Superior temporal gyrus (tissue), 1 donor: Measurements from ENCODE around the gene PIH1D1.
"Not testable (repeated sequence)": the region's sequence is repeated elsewhere in the genome, so short reads cannot be mapped to it uniquely, and the experiment has no call there.

ENCODE experiments used
- DNase-seq: peaks from one replicate; pipeline ENCODE4 v3.0.0-alpha.2; 2016; ENCODE audit errors: extremely low spot score

Gene PIH1D1

DNA sequence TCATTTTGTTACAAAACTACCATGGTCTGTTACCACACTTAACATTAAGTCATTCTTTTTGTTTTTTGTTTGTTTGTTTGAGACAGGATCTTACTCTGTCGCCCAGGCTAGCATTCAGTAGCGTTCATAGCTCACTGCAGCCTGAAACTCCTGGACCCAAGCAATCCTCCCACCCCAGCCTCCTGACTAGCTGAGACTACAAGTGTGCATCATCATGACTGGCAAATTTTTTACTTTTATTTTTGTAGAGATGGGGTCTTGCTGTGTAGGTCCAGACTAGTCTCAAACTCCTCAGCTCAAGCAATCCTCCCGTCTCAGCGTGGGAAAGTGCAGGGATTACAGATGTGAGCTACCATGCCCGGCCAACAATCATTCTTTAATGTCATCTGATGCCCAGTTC lies 4.7 kb upstream of the PIH1D1 start:
- DNase-seq = no peak

DNA sequence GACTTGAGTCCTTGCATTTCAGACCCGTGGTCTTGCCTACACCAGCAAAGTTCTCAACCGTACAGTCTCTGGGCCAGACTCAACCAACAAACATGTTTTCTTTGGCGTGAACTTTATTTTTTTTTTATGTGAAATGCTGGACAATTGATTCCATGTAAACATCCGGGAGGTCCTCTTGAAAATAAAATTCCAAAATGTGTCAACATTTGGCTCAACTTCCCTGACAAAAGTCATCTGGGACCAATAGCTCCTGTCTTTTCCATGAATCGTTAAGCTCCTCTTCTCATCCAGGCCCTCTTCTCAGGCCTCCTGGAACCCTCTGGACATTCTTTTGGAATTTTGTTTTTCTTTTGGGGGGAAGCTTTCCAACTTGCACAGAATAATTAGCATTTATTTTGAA lies 4.2 kb upstream of the PIH1D1 start:
- no peak for DNase-seq

DNA sequence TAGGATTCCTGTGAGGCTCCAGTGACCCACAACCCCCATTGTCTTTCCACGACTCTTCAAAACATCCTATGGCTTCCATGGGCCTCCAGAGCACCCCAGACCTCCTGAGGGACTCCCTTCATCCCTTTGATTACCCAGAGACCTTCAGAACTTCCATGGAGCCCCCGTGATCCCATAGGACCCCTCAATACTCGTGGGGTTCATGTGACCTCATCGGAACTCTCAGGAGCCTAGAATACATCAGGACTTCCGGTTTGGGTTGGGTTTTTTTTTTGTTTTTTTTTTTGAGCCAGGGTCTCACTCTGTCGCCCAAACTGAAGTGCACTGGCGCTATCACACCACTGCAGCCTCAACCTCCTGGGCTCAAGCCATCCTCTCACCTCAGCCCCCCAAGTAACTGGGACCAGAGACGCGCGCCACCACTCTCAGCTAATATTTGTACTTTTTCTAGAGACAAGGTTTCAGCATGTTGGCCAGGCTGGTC lies 2.2 kb upstream of the PIH1D1 start:
- no peak for DNase-seq

DNA sequence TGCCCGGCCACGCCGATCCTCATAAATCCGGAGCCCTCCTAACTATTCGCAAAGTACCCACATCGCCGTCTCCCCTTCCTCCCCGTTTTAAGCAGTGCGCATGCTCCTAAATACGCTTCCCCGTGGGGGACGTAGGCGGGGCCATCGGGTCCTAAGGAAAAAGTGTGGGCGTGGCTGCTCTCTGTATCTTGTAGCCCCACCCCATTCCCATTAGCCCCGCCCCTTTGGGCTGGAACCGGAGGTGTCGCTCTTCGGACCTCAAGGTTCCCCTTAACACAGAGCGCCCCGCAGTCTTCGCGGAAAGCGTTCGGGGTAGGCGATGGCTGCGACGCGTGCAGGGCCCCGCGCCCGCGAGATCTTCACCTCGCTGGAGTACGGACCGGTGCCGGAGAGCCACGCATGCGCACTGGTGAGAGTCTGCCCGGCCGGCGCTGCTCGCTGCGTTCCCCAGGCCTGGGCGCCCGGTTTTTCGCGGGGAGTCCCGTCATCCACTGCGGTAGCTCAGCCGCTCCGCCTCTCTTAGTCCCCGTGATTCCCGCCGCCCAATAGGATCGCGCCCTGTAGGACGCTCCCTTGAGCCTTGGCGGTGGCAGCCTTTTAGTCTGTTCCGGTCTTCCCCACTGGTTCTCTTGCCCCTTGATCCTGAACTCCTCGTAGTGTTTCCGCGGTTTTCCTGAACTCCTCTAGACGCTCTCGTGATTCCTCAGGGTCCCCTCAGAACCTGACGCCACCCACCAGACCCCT lies 1.6 kb upstream of the PIH1D1 start, which contains the start of gene ALDH16A1:
TSS of gene ALDH16A1 (plus strand) at position 213 of the 744 bp plus-strand sequence. CDS start at position 320, 107 bp downstream.
- peak; percentile 99 for DNase-seq

DNA sequence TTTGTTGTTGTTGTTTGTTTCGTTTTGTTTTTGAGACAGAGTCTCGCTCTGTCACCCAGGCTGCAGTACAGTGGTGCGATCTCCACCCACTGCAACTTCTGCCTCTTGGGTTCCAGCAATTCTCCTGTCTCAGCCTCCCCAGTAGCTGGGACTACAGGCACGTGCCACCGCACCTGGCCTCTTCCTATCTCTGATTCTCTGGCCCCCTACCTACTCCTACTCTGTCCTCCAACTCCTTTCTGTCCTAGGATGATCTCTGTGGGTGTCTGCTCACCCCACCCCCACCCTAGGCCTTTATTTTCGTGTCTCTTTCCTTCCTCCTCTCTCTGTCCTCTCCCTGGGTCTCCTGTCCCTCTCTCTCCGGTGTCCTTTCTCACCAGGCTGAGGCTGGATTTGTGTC lies 1.2 kb downstream of the PIH1D1 start:
- DNase-seq = no peak

DNA sequence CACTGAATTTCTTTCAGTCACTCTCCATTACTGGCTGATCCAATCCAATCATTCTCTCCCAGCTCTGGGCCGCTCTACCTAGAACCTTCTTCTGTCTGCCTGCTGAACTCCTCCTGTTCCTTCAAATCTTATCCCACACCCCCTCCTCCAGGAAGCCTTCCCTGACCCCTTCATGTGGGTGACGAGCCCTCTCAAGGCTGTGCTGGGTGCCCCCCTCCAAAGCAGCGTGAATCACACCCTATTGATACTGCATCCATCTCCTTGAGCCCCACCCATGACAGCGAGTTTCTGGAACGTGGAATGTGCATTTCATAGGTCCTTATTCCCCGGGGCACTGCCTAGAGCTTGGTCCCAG lies 3.2 kb downstream of the PIH1D1 start:
- DNase-seq = no peak

DNA sequence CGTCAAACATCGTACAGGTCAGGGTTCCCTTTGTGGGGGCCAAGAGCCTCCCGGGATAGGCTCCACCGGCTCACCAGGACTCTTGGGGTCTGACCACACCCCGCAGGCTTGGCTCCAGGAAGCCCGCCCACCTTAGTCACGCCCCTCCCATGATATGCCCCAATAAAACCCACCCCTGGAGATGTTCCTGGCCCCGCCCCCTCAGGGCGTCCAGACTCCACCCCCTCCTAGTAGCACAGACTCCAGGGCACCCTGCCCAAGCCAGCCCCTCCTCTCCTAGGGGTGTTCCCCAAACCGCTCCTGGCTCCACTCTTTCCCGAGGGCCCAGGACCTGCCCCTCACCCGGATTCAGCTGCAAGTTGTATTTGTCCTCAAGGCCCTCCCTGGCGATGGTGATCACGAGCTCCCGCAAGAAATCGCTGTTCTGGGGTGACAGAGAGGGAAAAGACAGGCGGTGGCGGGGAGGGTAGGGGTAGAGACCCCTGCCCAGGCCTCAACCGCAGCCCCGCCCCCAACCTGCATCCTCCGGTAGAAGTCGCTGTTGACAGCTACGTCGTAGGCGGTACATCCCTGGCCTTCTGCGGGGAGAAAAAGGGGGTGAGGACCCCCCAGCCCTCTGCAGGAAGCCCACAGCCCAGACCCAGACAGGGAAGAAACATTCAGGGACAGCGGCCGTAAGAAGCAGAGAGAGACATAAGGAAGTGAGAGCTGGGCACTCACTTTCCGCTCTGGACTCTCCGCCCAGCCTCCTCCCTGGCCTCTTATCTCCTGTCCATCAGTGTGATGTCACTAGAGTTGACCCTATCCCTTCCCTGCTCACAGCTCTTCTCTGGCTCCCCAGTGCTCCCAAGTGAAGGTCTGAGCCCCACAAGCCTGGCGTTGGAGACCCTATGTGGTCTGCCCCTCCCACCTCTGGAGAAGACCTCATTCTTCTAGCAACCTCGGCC lies 3.9 kb downstream of the PIH1D1 start:
- no peak for DNase-seq

DNA sequence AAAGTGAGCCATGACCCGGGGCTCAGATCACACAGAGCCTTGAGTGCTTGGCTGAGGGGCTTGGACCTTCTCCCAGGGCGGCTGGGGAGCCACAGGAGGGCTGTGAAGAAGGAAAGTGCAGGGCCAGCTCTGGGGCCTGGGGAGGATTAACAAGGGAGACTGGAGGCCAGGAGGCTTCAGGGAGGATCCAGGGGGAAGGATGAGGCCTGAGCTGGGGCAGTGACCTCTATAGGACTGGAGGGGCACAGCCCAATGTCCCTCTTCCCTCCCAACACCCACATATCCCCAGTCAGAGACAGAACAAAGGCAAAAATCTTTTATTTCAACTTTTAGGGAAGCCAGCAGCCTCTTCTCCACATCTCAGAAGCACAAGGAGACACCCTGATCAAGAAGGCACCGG lies 5.6 kb downstream of the PIH1D1 start:
- DNase-seq = no peak

DNA sequence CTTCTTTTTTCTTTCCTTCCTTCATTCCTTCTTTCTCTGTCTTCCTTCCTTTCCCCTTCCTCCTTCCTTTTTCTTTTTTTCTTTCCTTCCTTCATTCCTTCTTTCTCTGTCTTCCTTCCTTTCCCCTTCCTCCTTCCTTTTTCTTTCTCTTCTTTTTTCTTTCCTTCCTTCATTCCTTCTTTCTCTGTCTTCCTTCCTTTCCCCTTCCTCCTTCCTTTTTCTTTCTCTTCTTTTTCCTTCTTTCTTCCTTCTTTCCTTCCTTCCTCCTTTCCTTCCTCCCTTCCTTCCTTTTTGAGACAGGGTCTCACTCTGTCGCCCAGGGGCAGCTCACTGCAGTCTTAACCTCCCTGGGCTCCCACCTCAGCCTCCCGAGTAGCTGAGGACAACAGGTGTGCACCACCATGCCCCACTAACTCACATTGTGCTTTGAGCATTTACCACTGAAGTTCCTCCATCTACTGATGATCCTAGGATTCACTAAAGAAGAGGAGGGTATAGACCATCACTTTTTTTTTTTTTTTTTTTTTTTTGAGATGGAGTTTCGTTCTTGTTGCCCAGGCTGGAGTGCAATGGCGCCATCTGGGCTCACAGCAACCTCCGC lies 7.4 kb downstream of the PIH1D1 start:
- not testable (repeated sequence) for DNase-seq

DNA sequence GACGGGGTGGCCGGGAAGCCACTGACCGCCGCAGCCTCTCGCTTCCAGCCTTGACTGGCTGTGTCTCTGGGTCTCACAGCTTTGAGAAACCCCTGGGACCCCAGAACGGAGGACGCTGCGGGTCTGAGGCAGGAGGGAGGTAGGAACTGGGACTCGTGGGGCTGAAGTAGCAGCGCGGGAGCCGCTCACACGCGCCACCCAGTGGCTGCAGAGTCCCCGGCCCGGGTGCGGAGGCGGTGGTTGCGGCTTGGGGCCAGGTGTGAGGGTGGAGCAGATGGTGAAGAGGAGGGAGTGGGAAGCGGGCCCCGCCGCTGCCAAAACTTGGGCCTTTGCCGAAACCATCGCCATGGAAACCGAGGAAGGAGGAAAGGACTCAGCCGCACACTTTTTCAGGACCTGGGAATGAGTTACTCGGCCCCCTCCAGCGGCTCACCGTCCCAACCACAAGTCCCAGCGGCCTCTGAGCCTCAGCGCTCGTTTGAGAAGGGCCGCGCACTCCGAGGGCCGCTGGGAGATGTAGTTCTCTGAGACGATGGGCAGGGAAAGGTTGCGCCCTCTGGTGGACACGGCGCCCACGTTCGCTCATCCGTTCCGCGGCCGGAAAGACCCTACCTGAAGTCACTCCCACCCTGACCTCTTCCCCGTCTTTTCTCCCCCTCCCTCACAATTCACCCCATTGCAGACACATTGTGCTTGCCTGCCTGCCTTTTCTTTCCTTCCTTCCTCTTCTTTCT lies 8.1 kb downstream of the PIH1D1 start:
- DNase-seq = peak; percentile 96

DNA sequence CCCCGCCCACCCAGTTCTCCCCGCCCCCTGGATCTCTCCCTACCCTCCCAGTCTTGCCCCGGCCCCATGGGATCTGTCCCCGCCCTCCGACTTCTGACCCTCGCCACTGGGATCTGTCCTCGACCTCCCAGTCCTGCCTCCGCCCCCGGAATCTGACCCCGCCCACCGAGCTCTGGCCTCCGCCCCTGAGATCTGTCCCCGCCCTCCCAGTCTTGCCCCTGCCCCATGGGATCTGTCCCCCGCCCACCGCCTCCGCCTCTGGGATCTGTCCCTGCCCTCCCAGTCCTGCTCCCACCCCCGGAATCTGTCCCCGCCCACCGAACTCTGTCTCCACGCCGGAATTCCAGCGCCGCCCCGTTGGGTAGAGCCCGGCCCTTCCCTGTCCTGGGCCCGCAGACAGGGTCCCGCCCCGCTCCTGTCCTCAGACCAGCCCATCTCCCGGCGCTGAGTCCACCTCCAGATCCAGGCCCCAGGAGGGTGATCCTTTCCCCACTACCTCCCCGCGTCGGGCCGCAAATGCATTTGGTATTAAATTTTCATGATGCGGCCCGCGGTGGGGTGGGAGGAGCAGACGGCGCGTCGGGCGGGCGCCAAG lies 8.7 kb downstream of the PIH1D1 start:
- DNase-seq = no peak

DNA sequence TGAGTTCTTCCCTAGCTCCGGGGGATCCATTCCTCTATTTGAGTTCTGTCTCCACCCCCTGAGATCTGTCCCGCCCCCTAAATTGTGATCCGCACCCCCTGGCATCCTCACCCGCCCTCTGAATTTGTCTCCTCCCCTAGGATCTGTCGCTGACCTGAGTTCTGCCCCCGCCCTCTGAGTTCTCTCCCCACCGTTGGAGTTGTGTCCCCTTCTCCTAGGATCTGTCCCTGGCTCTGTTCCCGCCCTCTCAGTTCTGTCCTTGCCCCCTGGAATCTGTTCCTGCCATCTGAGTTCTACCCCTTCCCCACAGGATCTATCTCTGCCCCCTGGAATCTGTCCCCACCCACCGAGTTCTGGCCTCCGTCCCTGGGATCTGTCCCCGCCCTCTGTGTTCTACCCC lies 9.3 kb downstream of the PIH1D1 start:
- DNase-seq = no peak

DNA sequence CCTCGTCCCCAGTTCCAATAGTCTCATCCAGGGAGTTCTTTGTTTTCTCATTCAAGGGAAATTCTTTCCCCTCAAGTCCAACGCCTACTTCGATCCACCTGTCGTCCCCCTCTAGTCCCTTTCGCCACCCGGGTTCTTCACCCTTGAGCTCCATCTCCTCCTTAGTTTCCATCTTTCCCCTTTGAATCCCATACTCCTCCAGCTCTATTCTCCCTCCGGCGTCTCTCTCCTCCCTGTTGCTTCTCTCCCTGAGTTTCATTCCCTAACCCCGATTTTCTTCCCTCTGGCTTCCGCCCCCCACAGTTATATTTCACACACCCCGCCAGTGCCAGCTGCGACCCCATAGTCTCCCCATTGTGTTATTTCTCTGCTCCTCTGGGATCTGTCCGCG lies 9.7 kb downstream of the PIH1D1 start:
- no peak for DNase-seq

DNA sequence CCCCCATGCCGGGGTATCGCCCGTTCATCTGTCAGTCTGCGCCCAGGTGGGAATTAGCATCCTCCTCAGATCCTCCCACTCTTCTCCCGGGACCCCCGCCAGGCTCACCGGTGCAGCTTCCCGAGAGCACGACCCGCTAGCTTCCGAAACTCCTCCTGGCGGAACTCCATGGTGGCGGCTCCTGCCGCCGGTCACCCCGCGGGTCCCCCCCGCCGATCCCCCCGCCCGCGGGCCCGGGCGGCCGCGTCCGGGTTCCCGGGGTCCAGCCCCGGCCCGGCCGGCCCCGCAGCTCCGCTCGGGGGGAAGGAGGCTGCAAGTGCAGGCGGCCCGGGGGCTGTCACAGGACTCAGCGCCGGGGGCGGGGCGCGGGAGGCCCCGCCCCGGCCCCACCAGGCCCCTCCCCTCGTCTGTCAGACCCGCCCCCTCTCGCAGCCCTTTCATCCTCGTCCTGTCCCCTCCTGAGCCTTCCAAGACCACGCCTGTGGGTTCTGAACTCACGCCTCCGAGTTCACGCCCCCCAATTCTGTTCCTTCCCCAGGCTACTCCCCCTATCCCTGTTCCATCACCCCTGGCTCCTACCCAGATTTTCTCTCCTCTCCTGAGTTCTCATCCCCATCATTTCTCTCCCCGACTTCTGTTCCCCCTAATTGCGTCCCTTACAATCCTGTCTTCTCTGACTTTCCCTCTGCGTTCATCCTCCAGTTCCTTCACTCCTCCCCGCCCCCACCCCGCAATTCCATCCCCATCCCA lies 10.2 kb downstream of the PIH1D1 start, which contains the start of gene SLC17A7:
TSS of gene SLC17A7 (minus strand) at position 318 of the 750 bp plus-strand sequence. CDS start at position 170, 148 bp downstream.
- DNase-seq = no peak

DNA sequence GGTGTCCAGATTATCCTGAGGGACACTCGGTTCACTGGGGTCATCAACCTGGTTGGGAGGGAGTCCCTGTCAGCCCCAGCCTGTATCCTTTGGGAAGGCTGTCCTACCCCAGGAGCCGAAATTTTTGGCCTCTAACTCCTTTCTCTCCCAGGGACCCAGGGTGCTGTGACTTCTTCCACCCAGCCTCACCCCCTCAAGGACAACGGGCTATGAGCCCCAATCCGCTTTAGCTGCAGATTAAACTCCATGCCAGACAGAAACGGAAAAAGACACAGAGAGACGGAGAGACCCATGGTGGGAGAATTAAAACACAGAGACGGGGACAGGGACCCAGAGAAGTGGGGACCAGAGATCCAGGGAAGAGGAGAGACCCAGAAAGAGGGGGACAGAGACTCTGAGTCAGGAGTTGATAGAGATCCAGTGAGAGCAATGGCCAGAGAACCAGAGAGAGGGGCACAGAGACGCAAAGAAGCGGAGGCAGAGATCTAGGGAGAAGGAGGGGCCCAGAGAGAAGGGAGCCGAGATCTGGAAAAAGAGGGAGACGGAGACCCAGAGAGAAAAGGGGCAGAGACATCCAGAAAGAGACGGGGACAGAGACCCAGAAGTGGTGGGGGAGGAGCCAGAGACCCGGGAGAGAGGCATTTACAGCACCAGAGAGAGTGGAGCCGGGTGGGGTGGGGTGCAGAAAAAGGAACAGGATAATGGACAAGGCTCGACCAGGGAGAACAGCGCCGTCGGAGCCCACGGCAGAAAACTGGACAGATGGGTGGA lies 11.0 kb downstream of the PIH1D1 start:
- DNase-seq = no peak

DNA sequence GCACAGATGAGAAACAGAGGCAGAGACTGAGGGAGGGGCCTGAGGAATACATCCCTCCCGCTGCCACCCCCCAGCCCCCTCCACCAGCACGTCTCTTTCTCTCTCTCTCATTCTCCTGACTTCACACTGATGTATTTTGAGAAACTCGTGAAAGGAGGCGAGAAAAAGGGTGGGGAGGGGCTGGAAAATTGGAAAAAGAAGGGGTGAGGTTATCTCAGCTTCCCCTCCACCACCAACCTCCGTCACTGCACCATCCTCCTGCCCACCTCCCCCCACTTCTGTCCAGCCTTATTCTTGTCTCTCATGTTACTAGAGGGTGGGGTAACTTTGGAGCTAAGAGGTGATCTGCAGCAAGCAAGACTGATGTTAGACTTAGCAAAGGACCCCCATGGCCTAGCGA lies 11.8 kb downstream of the PIH1D1 start:
- DNase-seq = no peak

DNA sequence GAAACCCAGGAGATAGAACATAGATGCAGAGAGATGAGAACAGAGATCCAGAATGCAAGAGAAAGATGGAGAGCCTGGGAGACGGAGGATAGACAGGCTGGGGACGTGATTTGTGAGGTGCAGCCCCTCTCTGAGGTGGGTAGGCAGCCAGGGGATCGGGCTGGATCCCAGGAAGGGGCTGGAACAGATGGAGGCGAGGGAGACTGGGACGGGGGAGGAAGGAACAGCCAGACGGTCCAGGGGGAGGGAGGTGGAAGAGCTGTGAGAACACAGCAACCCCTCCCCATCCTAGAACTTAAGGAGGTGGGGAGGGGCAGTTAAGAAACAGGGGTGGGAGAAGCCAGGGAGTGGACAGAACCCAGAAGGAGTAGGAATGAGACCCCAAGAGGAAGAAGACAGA lies 13.4 kb downstream of the PIH1D1 start:
- no peak for DNase-seq

DNA sequence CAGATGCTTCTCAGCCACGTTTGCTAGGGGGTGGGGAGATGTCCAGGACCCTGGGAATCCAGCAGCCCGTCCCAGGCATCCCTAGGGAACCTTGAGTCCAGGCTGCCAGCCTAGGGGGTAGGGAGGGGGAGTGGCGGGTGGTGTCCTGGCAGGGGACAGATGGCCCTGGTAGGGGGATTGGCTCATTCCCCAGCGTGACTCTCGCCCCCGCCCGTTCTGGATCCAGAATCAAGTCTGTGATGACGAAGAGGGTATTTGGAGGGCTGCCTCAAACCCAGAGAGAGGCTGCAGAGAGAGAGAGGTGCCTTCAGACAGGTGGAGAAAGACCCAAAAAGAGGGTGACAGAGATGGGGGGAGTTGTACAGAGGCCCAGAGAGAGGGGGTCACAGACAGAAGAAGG lies 14.4 kb downstream of the PIH1D1 start:
- DNase-seq = no peak

DNA sequence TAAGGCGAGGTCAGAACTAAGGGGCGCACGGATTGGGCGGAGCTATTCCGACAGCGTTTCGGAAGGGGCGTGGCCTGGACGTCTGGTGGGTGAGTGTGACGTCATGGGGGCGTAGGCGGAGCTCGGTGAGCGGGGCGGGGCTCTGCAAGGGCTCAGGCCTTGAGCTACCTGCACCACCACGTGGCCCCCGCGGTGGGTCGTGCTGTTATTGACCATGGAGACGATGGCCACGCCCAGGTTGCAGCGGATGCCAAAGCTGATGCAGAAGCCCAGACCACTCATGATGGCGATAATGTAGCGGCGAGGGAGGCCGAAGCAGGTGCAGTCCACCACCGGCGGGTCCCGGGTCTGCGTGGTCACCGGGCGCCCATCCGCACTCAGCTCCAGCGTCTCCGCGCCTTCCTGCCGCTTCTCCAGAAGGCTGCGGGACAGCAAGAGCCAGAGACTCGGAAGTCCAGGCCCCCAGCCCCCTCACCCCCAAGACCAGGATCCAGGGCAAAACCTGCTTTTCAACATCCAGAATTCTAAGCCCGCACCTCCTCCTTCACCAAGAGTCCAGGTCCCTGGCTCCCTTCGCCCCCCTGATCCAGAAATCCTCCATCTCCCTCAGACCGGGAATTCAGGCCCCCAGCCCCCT lies 15.1 kb downstream of the PIH1D1 start:
- no peak for DNase-seq
